DND-41 (cell line): ENCODE results near the gene ARFIP1.
"Not testable (repeated sequence)": the region's sequence is repeated elsewhere in the genome, so short reads cannot be mapped to it uniquely, and the experiment has no call there.

Experiments
- CTCF ChIP-seq: IDR thresholded peaks from 2 replicates; pipeline ENCODE4 v1.5.1; 2012; ENCODE audit warnings: borderline replicate concordance, low read length, moderate library complexity, mild to moderate bottlenecking; ENCODE audit not compliant: poor library complexity, severe bottlenecking; ENCODE audit errors: extremely low read depth
- EZH2 ChIP-seq: IDR thresholded peaks from 3 replicates; pipeline ENCODE4 v1.6.1; 2012; ENCODE audit warnings: borderline replicate concordance, low read depth, mild to moderate bottlenecking, moderate library complexity, low read length, inconsistent platforms; ENCODE audit not compliant: severe bottlenecking

GRCh38 chr4:152866432-152866993 is 86.8 kb downstream of the ARFIP1 start:
- TF ChIP-seq EZH2, CTCF: not testable (repeated sequence)
